KOPT-K1 (cell line): ENCODE results near the gene NDC1.

Source experiments
- H3K27ac ChIP-seq: fragments of 200-600 bp; sonication (generic); 2 replicates; pipeline ENCODE4 v1.5.1; 2016; ENCODE audit warnings: antibody characterized with exemption, mild to moderate bottlenecking, low read depth, low read length; ENCODE audit not compliant: poor library complexity, severe bottlenecking
- H3K36me3 ChIP-seq: fragments of 200-600 bp; sonication (generic); 2 replicates; pipeline ENCODE4 v1.5.1; 2017; ENCODE audit warnings: antibody characterized with exemption, mild to moderate bottlenecking, low read length, moderate library complexity; ENCODE audit not compliant: insufficient read depth
- H3K9me3 ChIP-seq: fragments of 200-600 bp; sonication (generic); 2 replicates; pipeline ENCODE4 v1.5.1; 2017; ENCODE audit warnings: antibody characterized with exemption, low read length, mild to moderate bottlenecking; ENCODE audit not compliant: insufficient read depth, poor library complexity, severe bottlenecking

The NDC1 gene

GRCh38 chr1:53725238-53725689, 112.8 kb downstream of the NDC1 start:
- Histone ChIP-seq H3K27ac (no peak overlapping the region), H3K36me3 (no peaks in the 10 kb centered on the region), H3K9me3 (no peaks in the 10 kb centered on the region)

DNA sequence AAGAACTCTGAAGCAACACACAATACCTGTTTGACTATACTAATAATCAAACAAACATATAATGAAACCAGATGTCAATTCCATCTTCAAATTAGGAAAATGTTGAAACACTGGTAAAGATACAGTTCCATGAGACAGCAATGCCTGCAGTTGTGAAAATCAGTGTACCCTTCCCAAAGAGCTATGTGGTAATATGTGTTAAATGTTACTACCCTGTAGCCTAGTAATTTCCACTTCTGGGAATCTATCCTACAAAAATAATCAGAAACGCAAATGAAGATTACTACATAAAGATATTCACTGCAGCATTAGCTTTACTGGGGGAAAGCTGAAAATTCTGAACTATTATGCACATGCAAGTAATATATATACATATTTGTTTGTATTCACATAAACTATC, 116.1 kb downstream of the NDC1 start:
- no peaks in the 10 kb centered on the region for H3K36me3 ChIP-seq
- H3K27ac ChIP-seq: no peak overlapping the region
- no peaks in the 10 kb centered on the region for H3K9me3 ChIP-seq

- H3K9me3 ChIP-seq: no peaks in the 10 kb centered on the region
- H3K27ac ChIP-seq: no peak overlapping the region
- H3K36me3 ChIP-seq: no peaks in the 10 kb centered on the region
Measured at GRCh38 chr1:53721088-53721487, 117.0 kb downstream of the NDC1 start.

GRCh38 chr1:53719469-53719868, 118.6 kb downstream of the NDC1 start:
- no peaks in the 10 kb centered on the region for H3K36me3 ChIP-seq
- no peaks in the 10 kb centered on the region for H3K9me3 ChIP-seq
- H3K27ac ChIP-seq: no peak overlapping the region

DNA sequence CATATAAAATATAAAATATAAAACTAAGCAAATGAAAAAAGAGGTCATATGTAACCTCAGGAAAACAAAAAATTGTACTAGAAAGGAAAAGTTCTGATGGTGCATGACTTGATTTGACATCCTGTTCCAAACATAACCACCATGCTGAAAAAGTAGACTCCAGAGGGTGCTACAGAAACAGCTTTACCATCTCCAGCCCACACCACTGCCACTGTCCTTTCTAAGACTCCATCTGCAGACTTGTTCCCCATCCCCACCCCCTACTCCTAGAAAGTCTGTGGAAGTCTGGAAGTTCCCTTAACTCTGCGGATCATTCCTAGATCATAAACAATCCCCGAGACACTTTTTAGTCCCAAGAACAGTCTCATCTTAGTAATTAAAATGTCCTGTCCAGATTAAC, 119.7 kb downstream of the NDC1 start:
- H3K9me3 ChIP-seq: no peaks in the 10 kb centered on the region
- no peaks in the 10 kb centered on the region for H3K36me3 ChIP-seq
- H3K27ac ChIP-seq: no peak overlapping the region

- no peaks in the 10 kb centered on the region for H3K9me3 ChIP-seq
- H3K27ac ChIP-seq: no peak overlapping the region
- H3K36me3 ChIP-seq: no peaks in the 10 kb centered on the region
Measured at GRCh38 chr1:53717025-53717804, 120.9 kb downstream of the NDC1 start.

DNA sequence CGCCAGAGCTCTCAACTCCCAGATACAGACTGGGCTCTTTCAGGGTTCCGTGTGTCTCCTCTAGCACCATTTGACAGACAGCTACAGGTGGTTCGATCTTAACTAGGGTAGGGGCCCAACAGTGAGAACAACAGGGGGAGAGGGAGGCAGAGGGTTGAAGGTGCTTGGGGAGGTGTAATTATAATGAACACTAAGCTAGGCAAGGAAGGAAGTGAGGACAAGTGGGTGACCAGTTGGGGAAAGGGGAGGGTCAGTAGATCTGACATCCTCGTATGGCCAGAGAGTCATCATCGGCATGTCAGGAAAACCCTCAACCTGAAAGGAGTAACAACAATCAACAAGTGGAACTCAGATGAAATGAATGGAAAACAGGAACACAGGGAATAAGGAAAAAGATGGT, 121.9 kb downstream of the NDC1 start:
- no peaks in the 10 kb centered on the region for H3K36me3 ChIP-seq
- H3K27ac ChIP-seq: no peak overlapping the region
- no peaks in the 10 kb centered on the region for H3K9me3 ChIP-seq

- H3K36me3 ChIP-seq: no peaks in the 10 kb centered on the region
- H3K9me3 ChIP-seq: no peaks in the 10 kb centered on the region
Measured at GRCh38 chr1:53715478-53715877, 122.6 kb downstream of the NDC1 start.

More at GRCh38 chr1:53715478-53715877, 122.6 kb downstream of the NDC1 start:
- no peak overlapping the region for H3K27ac ChIP-seq
